Placental pericyte (primary cell): ENCODE data around the gene NDNF. TPM values are rescaled to one million over a fixed set of nuclear protein-coding genes. Genes with fewer than 3 reads are reported as not detected.

Experiments used
- total RNA-seq: library from RNA; depleted of rRNA; stranded (reverse); fragments of >200 nt; gene quantifications from 2 replicates; pipeline ENCODE4 v1.2.3, GENCODE V29; 2012

Gene NDNF, protein sequence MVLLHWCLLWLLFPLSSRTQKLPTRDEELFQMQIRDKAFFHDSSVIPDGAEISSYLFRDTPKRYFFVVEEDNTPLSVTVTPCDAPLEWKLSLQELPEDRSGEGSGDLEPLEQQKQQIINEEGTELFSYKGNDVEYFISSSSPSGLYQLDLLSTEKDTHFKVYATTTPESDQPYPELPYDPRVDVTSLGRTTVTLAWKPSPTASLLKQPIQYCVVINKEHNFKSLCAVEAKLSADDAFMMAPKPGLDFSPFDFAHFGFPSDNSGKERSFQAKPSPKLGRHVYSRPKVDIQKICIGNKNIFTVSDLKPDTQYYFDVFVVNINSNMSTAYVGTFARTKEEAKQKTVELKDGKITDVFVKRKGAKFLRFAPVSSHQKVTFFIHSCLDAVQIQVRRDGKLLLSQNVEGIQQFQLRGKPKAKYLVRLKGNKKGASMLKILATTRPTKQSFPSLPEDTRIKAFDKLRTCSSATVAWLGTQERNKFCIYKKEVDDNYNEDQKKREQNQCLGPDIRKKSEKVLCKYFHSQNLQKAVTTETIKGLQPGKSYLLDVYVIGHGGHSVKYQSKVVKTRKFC
- total RNA-seq: 0.43 TPM in 1 of 2 replicates, not detected in the other

DNA sequence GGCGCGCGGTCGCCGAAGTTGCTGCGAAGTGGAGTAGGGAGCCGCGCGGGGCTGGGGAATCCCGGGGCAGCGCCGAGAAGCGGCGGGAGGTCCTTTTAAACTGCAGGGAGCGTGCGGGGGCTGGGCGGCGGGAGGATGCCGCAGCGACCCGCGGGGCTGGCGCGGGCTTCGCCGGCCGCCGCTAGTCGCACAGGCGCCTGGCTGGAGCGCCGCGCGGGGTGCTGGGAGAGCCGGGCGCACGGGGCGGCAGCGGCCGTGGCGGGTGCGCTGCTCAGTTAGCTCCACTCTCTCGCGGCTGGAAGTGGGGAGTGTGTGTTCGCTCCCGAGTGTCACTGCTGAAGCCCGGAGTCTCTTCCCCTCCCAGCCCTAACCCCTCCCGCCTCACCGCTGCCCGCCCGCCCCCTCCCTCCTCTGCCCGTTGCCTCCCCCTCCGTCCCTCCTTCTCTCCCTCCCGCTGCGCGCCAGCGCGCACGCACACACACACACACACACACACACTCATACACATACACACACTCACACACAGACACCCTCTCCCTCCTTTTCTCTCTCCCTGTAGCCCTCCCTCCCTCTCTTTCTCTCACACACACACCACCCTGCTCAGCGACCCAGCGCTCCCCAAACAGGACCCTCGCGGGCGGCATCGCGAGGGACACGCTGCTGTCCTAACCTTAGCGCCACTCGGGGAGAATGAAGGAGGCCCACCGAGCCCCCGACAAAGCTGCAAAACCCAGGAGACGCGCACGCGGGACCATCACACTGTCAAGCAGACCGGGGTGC is at the start of gene NDNF:
NDNF (minus strand) TSS at position 312 of the 780 bp plus-strand sequence. CDS start 26,698 bp downstream, outside the sequence.

Other genes starting within 250 kb of the NDNF start
- 15.3 and 21.5 TPM in 2 replicates for gene PRDM5, start 149.8 kb downstream of the NDNF start, total RNA-seq
- gene TNIP3, start 91.8 kb upstream of the NDNF start, total RNA-seq: 0.22 and 1.3 TPM in 2 replicates